NCI-H128 (cell line): Measurements from ENCODE around the gene CFAP97.
"Not testable (repeated sequence)": the region's sequence is repeated elsewhere in the genome, so short reads cannot be mapped to it uniquely, and the experiment has no call there.

Experiments used
- DNase-seq: peaks from one replicate; lab custom pipeline; 2025; ENCODE audit not compliant: unreplicated experiment; lab: John Stamatoyannopoulos, UW

Gene CFAP97

GRCh38 chr4:185203486-185204237 is at the start of gene CFAP97:
Gene CFAP97, minus strand, starts transcription at chr4:185204000. Its CDS starts 12,804 bp downstream, at chr4:185191196.
- DNase-seq = peak; percentile 50

- no peak for DNase-seq
Measured at GRCh38 chr4:185249105-185249504, 45.3 kb upstream of the CFAP97 start.

- no peak for DNase-seq
Measured at GRCh38 chr4:185248393-185249039, 44.7 kb upstream of the CFAP97 start.

GRCh38 chr4:185247151-185247550 is 43.4 kb upstream of the CFAP97 start:
- DNase-seq = no peak

- no peak for DNase-seq
Measured at GRCh38 chr4:185246453-185246852, 42.7 kb upstream of the CFAP97 start.

GRCh38 chr4:185244763-185245162 is 41.0 kb upstream of the CFAP97 start:
- DNase-seq = no peak

- DNase-seq = no peak
Measured at GRCh38 chr4:185243879-185244278, 40.1 kb upstream of the CFAP97 start.

- no peak for DNase-seq
Measured at GRCh38 chr4:185242749-185243533, 39.1 kb upstream of the CFAP97 start.

- not testable (repeated sequence) for DNase-seq
Measured at GRCh38 chr4:185240486-185240885, 36.7 kb upstream of the CFAP97 start.

GRCh38 chr4:185238750-185239149 is 35.0 kb upstream of the CFAP97 start:
- no peak for DNase-seq

GRCh38 chr4:185238215-185238681 is 34.4 kb upstream of the CFAP97 start:
- DNase-seq = no peak

- DNase-seq = no peak
Measured at GRCh38 chr4:185237175-185237574, 33.4 kb upstream of the CFAP97 start.

GRCh38 chr4:185235843-185236503 is 32.2 kb upstream of the CFAP97 start:
- no peak for DNase-seq

GRCh38 chr4:185235119-185235842 is 31.5 kb upstream of the CFAP97 start:
- no peak for DNase-seq

GRCh38 chr4:185232370-185232769 is 28.6 kb upstream of the CFAP97 start:
- no peak for DNase-seq

GRCh38 chr4:185229021-185229818 is 25.4 kb upstream of the CFAP97 start:
- DNase-seq = no peak

- DNase-seq = no peak
Measured at GRCh38 chr4:185227713-185228278, 24.0 kb upstream of the CFAP97 start.

GRCh38 chr4:185227131-185227551 is 23.3 kb upstream of the CFAP97 start:
- no peak for DNase-seq

GRCh38 chr4:185225940-185226339 is 22.1 kb upstream of the CFAP97 start:
- DNase-seq = no peak
